Endothelial cell (in vitro differentiated cells): ENCODE measurements around the gene ARHGAP29. TPM values are rescaled to one million over a fixed set of nuclear protein-coding genes. Genes with fewer than 3 reads are reported as not detected.

Source experiments
- DNase-seq: peaks from one replicate; pipeline ENCODE4 v3.0.0; 2021; ENCODE audit warnings: low spot score
- H3K27ac Mint-ChIP-seq: one replicate; pipeline ENCODE4 v1.8.0; 2021; ENCODE audit warnings: mixed read lengths, inconsistent platforms; ENCODE audit not compliant: unreplicated experiment
- H3K27me3 Mint-ChIP-seq: one replicate; pipeline ENCODE4 v1.8.0; 2021; ENCODE audit warnings: mild to moderate bottlenecking, moderate library complexity, mixed read lengths, inconsistent platforms; ENCODE audit not compliant: unreplicated experiment
- H3K36me3 Mint-ChIP-seq: one replicate; pipeline ENCODE4 v1.8.0; 2021; ENCODE audit warnings: mild to moderate bottlenecking, low read depth, mixed read lengths, inconsistent platforms; ENCODE audit not compliant: unreplicated experiment
- H3K4me1 Mint-ChIP-seq: one replicate; pipeline ENCODE4 v1.8.0; 2021; ENCODE audit warnings: mild to moderate bottlenecking, mixed read lengths, inconsistent platforms; ENCODE audit not compliant: unreplicated experiment
- H3K4me3 Mint-ChIP-seq: one replicate; pipeline ENCODE4 v1.8.0; 2021; ENCODE audit warnings: mild to moderate bottlenecking, mixed read lengths, inconsistent platforms; ENCODE audit not compliant: unreplicated experiment
- H3K9me3 Mint-ChIP-seq: one replicate; pipeline ENCODE4 v1.8.0; 2021; ENCODE audit warnings: mixed read lengths, inconsistent platforms; ENCODE audit not compliant: unreplicated experiment
- CTCF ChIP-seq: fragments of 200-600 bp; sonication (generic); IDR thresholded peaks from one replicate; pipeline ENCODE4 v1.5.0; 2021; ENCODE audit warnings: antibody characterized with exemption; ENCODE audit not compliant: unreplicated experiment
- total RNA-seq: library from RNA; stranded (reverse); fragmentation: NEBNext Ultra II Directional; extraction: Animal tissue kit (Norgen Biotek cat#: 25700); gene quantifications from one replicate; pipeline ENCODE4 v1.2.1, GENCODE V29; 2021; ENCODE audit not compliant: unreplicated experiment

Gene ARHGAP29
- total RNA-seq, 1 donor from 2014 or later, result 276 TPM

- H3K36me3 Mint-ChIP-seq, result no peaks in the 10 kb centered on the region
- no peaks in the 10 kb centered on the region for H3K9me3 Mint-ChIP-seq
- DNase-seq, result no peak
- no peak overlapping the region for H3K27ac Mint-ChIP-seq
- no peak for TF ChIP-seq CTCF
- H3K27me3 Mint-ChIP-seq, result peaks cover 4% of the 10 kb centered on the region
- H3K4me3 Mint-ChIP-seq, result no peak overlapping the region
- no peaks in the 10 kb centered on the region for H3K4me1 Mint-ChIP-seq
Observed at GRCh38 chr1:94279038-94279437, 41.7 kb upstream of the ARHGAP29 start.

GRCh38 chr1:94276988-94277434 lies 39.6 kb upstream of the ARHGAP29 start:
- Mint-ChIP-seq H3K27me3 (peaks cover 4% of the 10 kb centered on the region), H3K27ac (no peak overlapping the region), H3K4me3 (no peak overlapping the region), H3K9me3 (no peaks in the 10 kb centered on the region), H3K36me3 (no peaks in the 10 kb centered on the region), H3K4me1 (no peaks in the 10 kb centered on the region)
- no peak for TF ChIP-seq CTCF
- DNase-seq, result no peak

GRCh38 chr1:94275083-94275482 lies 37.7 kb upstream of the ARHGAP29 start:
- peaks cover 5% of the 10 kb centered on the region for H3K27me3 Mint-ChIP-seq
- no peak overlapping the region for H3K4me3 Mint-ChIP-seq
- no peak for DNase-seq
- H3K27ac Mint-ChIP-seq, result no peak overlapping the region
- no peaks in the 10 kb centered on the region for H3K9me3 Mint-ChIP-seq
- H3K4me1 Mint-ChIP-seq, result peaks cover 3% of the 10 kb centered on the region
- H3K36me3 Mint-ChIP-seq, result no peaks in the 10 kb centered on the region
- no peak for TF ChIP-seq CTCF

GRCh38 chr1:94274561-94274960 lies 37.2 kb upstream of the ARHGAP29 start:
- no peaks in the 10 kb centered on the region for H3K36me3 Mint-ChIP-seq
- H3K9me3 Mint-ChIP-seq, result no peaks in the 10 kb centered on the region
- TF ChIP-seq CTCF, result no peak
- DNase-seq, result no peak
- H3K4me3 Mint-ChIP-seq, result no peak overlapping the region
- no peak overlapping the region for H3K27ac Mint-ChIP-seq
- peaks cover 3% of the 10 kb centered on the region for H3K4me1 Mint-ChIP-seq
- H3K27me3 Mint-ChIP-seq, result peaks cover 5% of the 10 kb centered on the region

- Mint-ChIP-seq H3K27ac (no peak overlapping the region), H3K36me3 (no peaks in the 10 kb centered on the region), H3K27me3 (peaks cover 5% of the 10 kb centered on the region), H3K4me3 (no peak overlapping the region), H3K4me1 (peaks cover 3% of the 10 kb centered on the region), H3K9me3 (no peaks in the 10 kb centered on the region)
- DNase-seq, result no peak
- no peak for TF ChIP-seq CTCF
Observed at GRCh38 chr1:94273111-94273510, 35.7 kb upstream of the ARHGAP29 start.
